HEK293 (cell line): ENCODE results near the gene PACSIN2.

Experiments
- ZBTB8A ChIP-seq: fragments of 450-650 bp; formaldehyde crosslinking; IDR thresholded peaks from 2 replicates; pipeline ENCODE4 v1.5.1; 2016; ENCODE audit warnings: missing biosample characterization, missing genetic modification characterization
- ZNF580 ChIP-seq: fragments of 450-650 bp; formaldehyde crosslinking; IDR thresholded peaks from 2 replicates; pipeline ENCODE4 v1.5.1; 2016; ENCODE audit warnings: missing biosample characterization, missing genetic modification characterization
- TF ChIP-seq, protein P1 (sequence below): fragments of 450-650 bp; formaldehyde crosslinking; IDR thresholded peaks from 2 replicates; pipeline ENCODE4 v1.5.1; 2017; ENCODE audit warnings: missing biosample characterization, missing genetic modification characterization

- TF ChIP-seq, protein P1, sequence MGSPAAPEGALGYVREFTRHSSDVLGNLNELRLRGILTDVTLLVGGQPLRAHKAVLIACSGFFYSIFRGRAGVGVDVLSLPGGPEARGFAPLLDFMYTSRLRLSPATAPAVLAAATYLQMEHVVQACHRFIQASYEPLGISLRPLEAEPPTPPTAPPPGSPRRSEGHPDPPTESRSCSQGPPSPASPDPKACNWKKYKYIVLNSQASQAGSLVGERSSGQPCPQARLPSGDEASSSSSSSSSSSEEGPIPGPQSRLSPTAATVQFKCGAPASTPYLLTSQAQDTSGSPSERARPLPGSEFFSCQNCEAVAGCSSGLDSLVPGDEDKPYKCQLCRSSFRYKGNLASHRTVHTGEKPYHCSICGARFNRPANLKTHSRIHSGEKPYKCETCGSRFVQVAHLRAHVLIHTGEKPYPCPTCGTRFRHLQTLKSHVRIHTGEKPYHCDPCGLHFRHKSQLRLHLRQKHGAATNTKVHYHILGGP (tag by site-specific recombination), result no peak
- no peak for TF ChIP-seq ZNF580 (tag by site-specific recombination)
- no peak for TF ChIP-seq ZBTB8A
These were observed 68.3 kb downstream of the PACSIN2 start for GRCh38 chr22:42946546-42947198.
